ENCODE results near the gene BMP7.

DNA sequence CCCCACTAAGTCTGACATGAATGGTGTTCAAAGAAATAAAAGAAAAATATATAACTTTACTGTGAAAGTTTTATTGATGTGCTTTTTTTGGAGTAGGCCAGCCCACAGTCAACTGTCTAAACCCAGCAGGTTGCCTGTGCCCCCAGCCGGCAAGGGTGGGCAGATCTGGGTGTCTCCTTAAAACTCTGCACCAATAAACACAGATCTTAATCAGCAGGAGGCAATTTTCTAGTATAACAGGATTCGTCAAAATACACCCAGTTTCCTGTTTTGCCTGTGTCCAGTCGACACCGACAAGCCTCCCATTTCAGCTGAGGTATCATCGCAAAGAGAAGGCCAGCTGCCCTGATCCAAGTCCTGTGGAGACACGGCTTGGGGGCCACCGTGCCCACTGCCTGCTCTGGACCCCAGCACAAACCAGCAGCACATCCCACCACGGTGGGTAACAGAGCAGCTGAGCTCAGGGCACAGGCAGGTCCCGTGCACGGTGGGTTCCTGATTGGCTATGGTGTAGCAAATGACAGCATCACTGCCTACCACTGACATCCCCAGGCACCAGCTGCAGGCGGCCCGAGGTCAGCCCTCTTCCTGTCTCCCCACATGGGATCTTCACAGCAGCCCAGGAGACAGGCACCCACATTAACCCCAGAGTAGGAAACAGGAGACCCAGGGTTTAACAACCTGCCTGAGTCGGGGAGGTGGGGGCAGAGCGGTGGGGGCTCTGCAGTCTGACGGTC is 15.7 kb downstream of the BMP7 start:
- TF ChIP-seq EZH2 (IDR thresholded peaks at IDR 0.05) (no peak), POLR2AphosphoS5 (IDR thresholded peaks at IDR 0.05; ENCODE audit: borderline replicate concordance, low read depth, low read length) (no peak), FOXP2 (optimal IDR thresholded peaks at IDR 0.05; ENCODE audit: control extremely low read depth, extremely low read length, insufficient read depth) (no peak)
